Epidermal melanocyte (primary cell): ENCODE measurements around the gene TLK2.
"Not testable (repeated sequence)": the region's sequence is repeated elsewhere in the genome, so short reads cannot be mapped to it uniquely, and the experiment has no call there.

Experiments
- DNase-seq: peaks from one replicate; pipeline ENCODE4 v3.0.0; 2011; ENCODE audit warnings: low spot score; ENCODE audit not compliant: insufficient read length

The TLK2 gene

DNA sequence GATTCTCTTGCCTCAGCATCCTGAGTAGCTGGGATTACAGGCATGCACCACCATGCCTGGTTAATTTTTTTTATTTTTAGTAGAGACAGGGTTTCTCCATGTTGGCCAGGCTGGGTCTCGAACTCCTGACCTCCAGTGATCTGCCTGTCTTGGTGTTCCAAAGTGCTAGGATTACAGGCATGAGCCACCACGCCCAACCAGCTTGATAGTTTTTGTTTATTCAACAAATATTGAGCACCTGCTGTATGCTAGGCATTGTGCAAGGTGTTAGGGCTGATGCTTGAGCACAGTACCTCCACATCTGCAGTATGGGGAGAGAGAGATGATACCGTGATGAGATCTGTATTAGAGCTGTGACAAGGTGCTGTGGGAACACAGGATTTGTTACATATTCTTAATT lies 3.9 kb downstream of the TLK2 start:
- DNase-seq, result not testable (repeated sequence)

DNA sequence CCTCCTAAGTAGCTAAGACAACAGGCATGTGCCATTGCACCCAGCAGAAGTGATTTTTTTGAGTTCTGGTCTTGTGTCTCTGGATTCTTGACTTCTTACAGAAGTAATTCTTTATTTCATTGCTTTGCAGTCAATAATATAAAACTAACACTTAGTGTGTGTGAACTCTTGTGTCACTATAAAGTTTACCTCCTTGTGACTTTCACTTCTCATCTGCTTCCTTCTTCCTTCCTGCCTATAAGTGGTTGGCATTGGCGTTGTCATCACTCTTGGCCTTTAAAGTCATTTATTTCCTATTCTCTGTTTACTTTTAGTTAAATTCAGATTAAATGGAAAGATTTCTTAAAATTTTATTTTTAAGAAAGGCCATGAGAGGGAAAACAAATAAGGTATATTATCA lies 12.4 kb downstream of the TLK2 start:
- DNase-seq, result not testable (repeated sequence)

DNA sequence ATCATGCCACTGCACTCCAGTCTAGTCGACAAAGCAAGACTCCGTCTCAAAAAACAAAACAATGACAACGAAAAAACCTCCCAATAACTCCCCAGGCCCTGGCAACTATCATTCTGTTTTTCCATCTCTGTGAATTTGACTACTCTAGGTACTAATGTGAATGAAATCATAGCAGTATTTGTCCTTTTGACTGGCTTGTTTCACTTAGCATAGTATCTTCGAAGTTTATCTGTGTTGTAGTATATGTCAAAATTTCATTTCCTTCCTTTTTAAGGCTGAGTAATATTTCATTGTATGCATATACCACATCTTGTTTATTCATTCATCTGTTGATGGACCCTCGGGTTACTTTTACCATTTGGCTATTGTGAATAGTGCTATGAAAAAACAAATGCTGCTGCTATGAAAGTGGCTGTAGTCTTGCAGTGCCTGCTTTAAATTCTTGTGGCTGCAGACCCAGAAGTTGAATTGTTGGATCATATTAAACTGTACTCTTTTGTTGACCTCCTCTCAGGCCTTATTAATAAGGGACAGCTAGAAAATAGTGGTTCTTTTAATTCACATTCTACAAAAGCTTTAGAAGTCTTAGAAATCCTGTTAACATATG lies 14.5 kb downstream of the TLK2 start:
- DNase-seq, result not testable (repeated sequence)

DNA sequence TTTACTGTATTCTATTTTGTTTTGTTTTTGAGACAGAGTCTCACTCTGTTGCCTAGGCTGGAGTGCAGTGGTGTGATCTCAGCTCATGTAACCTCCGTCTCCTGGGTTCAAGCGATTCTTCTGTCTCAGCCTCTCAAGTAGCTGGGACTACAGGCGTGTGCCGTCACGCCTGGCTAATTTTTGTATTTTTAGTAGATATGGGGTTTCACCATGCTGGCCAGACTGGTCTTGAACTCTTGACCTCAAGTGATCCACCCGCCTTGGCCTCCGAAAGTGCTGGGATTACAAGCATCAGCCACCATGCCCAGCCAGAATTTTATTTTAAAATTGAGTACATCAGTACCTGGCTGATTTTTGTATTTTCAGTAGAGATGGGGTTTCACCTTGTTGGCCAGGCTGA lies 15.4 kb downstream of the TLK2 start:
- DNase-seq, result not testable (repeated sequence)

DNA sequence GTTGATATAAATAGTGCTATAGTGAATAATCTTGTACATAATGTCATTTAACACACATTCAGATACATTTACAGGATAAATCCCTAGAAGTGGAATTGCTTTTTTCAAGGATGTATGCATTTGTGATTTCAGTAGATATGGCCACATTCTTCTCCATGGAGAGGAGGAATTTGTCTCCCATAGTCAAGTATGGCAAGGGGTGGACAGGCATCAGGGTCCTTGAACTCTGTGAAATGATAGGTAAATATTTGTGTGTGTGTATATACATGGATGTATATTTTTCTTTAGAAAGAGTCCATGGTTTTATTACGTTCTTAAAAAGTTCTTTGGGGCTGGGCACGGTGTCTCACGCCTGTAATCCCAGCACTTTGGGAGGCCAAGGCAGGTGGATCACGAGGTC lies 17.7 kb downstream of the TLK2 start:
- not testable (repeated sequence) for DNase-seq

DNA sequence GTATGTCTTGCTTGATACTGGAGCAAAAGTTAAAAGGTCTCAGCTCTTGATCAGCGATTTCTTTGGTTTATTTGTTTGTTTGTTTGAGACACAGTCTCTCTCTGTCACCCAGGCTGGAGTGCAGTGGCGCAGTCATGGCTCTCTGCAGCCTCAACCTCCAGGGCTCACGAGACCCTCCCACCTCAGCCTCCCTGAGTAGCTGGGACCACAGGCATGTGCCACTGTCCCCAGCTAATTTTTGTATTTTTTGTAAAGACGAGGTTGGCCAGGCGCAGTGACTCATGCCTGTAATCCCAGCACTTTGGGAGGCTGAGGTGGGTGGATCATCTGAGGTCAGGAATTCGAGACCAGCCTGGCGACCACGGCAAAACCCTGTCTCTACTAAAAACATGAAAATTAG lies 20.2 kb downstream of the TLK2 start:
- not testable (repeated sequence) for DNase-seq

DNA sequence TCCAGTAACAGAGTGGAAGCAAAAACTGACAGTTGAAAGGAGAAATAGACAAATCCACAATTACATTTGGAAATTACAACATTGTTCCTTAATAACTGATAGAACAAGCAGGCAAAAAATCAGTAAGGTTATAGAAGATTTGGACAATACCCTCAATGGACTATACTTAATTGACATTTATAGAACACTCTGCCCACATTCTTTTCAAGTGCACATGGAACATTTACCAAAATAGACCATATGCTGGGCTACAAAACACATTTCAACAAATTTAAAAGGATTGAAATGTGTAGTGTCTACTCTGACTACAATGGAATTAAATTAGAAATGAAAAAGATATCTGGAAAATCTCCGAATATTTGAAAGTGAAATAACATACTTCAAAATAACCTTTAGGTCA lies 21.8 kb downstream of the TLK2 start:
- not testable (repeated sequence) for DNase-seq

DNA sequence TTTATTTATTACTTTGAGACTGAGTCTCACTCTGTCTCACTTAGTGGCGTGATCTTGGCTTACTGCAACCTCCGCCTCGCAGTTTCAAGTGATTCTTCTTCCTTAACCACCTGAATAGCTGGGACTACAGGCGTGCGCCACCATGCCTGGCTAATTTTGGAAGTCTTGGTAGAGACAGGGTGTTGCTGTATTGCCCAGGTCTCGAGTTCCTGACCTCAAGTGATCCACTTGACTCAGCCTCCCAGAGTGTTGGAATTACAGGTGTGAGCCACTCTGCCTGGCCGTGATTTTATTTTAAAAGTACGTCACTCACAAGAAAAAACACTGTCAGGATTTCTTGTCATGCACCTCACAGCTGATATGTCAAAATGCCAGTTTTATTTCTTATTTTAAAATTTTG lies 26.2 kb downstream of the TLK2 start:
- not testable (repeated sequence) for DNase-seq

DNA sequence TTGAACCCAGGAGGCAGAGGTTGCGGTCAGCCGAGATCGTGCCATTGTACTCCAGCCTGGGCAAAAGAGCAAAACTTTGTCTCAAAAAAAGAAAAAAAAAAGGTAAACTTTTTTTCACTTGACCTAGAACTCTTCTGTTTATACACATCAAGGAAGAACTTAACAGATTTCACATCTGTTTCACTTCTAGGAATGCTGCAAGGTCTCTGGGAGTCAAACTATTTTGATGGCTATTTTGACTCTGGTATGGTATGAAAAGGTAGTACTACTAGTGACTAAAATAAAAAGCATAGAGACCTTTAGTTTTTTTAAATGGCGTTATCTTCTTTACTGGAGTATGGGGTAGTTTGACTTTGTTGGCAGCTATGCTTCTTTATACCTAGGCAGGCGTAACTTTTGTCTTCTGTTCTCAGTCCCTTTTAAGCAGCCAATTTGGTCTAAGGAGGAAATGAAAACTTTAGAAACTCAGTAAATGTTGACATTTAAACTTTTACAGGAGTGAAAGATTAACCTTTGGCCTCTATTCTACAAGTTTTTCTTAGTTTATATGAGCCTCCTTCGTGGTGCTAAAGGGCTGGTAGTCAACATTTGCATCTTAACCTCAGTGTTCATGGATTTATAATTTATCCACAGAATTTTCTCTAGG lies 28.7 kb downstream of the TLK2 start:
- not testable (repeated sequence) for DNase-seq

DNA sequence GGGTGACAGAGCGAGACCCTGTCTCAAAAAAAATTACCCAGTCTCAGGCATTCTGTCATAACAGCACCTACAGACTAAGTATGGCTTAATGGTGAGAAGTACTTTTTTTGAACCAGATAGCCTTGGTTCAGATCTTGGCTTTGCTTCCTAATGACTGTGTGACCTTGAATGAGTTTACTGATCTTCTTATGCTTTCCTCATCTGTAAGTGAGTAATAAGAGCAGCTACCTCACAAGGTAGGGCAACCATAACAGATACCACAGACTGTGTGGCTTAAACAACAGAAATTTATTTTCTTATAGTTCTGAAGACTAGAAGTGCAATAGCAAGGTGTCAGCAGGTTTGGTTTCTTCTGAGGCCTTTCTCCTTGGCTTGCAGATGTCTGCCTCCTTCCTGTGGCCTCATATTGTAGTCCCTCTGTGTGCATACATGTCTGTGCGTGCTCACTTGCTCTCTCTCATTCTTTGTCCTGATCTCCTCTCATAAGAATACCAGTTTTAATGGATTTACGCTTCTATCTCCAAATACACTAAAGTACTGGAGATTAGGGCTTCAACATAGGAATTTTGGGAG lies 31.7 kb downstream of the TLK2 start:
- DNase-seq, result not testable (repeated sequence)

DNA sequence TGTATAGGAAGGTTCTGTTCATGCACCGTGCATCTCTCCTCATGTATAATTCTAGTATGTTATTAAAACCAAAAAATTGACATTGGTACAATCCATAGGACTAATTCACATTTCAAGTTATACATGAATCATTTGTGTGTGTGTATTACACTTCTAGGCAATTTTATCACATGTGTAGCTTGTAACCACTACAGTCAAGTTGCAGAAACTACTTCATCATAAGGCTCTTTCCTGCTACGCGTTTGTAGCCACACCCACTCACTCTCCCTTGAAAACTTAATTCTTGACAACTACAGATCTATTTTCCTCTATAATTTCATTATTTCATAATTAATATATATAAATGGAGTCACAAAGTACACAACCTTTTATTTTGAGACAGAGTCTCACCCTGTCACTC lies 32.4 kb downstream of the TLK2 start:
- DNase-seq, result not testable (repeated sequence)

DNA sequence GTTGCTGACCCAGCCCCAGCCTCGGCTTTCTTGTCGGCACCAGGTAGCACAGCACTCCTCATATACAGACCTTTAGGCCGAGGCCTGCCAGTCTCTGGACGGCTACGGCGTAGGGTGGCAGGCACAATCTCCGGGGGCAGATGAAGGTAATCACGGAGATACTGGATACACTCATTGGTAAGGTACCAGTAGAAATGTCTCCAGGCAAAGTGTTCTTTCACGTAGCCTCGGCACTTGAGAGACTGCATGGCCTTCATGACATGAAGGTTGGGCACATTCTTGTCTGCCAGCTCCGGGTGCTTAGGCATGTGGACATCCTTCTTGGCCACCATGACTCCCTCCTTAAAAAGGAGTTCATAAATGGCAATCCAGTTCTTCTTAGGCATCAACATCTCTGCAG lies 37.8 kb downstream of the TLK2 start:
- not testable (repeated sequence) for DNase-seq

DNA sequence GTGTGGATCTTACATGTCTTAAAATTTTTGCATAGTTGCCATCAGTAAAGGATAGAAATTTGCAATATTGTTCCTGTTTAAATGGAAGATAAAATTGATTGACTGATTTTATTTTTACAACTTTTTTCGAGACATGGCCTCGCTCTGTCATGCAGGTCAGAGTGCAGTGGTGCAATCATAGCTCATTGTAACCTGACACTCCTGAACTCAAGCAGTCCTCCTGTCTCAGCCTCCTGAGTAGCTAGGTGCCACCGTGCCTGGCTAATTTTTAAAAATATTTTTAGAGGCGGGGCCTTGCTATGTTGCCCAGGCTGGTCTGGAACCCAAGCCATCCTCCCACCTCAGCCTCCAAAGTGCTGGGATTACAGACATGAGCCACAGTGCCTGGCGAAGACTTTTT lies 42.7 kb downstream of the TLK2 start:
- DNase-seq, result not testable (repeated sequence)

DNA sequence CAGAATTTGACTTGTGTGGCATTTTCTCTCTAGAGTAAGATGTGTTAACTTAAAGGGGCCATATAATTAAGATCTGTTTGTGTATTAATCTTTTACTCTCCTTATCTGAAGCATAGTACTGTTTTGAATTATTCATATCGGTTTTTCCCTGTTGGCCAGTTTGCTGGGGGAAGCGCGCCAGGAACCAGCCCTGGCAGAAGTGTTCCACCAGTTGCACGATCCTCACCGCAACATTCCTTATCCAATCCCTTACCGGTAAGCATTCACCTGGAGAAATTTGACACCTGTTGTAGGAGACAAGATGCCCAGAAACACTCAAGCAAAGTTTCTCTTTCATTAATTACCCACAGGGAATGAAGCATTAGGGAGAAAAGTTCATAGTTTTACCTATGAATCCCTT lies 45.5 kb downstream of the TLK2 start:
- not testable (repeated sequence) for DNase-seq

DNA sequence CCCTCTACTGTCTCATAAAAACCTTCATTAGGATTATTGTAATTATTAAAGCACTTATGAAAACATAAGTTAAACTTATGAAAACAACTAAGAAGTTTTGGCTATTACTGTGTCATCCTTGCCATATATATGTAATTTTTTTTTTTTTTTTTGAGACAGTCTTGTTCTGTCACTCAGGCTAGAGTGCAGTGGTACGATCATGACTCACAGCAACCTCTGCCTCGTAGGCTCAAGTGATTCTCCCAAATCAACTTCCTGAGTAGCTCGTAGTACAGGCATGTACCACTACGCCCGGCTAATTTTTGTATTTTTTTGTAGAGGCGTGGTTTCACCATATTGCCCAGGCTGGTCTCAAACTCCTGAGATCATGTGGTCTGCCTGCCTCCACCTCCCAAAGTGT lies 46.7 kb downstream of the TLK2 start:
- DNase-seq, result not testable (repeated sequence)

DNA sequence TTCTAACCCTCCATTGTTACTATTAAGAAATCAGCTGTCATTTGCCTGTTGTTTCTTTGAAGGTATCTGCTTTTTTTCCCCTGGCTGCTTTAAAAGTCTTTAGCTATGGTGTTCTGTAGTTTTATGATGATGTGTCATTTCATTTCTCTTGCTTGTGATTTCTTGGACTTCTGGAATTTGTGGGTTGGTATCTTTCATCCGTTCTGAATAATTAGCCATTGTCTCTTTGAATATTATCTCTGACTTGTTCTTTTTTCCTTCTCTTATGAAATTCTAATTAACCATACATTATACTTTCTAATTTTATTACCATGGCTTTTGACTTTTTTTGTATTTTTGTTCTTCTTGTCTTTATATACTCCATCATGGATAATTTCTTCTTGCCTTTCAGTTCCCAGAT lies 52.3 kb downstream of the TLK2 start:
- DNase-seq, result not testable (repeated sequence)

DNA sequence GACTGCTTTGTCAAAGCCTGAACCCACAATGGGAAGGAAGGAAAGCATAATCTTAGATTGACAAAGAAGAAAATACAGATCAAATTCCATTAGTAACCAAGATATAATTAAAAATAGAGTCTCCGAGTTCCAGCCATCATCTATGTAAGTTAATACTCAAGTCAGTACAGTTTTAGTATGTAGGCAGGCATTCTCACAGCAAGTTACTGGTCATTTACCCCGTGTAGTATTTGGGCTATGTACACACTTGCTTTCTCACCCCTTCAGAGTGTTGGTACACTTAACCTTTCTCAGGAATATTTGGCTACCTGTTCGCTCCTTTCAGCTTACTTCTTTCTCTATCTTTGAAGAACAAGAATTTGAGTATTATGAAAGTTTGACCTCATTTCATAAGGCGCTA lies 57.9 kb downstream of the TLK2 start:
- not testable (repeated sequence) for DNase-seq

DNA sequence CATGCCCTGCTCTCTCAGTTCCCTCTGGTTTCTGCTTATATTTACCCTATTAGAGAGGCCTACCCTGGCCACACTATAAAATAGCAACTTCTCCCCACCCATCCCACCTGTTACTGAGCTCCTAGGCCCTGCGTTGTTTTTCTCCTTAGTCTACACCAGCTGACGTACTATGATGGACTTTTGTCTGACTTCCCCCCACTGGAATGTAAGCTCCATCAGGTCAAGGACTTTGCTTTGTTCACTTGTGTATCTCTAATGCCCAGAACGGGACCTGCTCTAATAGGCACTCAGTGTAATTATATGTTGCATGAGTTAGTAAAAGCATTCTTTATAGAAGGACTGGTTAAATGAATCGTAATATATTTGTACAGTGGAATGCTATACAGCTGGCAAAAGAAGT lies 62.4 kb downstream of the TLK2 start:
- not testable (repeated sequence) for DNase-seq

DNA sequence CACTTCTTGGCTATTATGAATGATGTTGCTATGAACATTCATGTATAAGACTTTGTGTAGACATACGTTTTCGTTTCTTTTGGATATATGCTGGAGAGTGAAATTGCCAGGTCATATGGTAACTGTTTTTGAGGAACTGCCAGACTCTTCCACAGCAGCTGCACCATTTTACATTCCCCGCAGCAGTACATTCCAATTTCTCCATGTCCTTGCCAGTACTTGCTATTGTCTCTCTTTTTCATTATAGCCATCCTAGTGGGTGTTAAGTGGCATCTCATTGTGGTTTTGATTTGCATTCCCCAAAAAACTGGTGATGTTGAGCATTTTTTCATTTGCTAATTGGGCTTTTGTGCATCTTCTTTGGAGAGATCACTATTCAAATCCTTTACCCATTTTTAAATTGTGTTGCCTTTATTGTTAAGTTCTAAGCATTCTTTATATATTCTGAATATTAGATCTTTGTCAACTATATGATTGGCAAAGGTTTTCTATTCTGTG lies 64.7 kb downstream of the TLK2 start:
- not testable (repeated sequence) for DNase-seq

DNA sequence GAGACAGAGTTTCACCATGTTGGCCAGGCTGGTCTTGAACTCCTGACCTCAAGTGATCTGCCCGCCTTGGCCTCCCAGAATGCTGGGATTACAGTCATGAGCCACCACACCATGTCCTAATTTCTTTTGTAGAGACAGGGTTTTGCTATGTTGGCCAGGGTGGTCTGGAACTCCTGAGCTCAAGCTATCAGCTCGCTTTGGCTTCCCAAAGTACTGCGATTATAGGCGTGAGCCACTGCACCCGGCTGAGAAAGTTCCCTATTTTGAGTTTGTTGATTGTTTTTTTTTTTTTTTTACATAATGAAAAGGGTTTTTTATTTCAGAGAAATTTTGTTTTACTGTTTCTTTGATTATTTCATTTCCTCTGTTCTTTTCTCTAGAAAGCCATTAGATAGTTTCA lies 67.4 kb downstream of the TLK2 start:
- not testable (repeated sequence) for DNase-seq

DNA sequence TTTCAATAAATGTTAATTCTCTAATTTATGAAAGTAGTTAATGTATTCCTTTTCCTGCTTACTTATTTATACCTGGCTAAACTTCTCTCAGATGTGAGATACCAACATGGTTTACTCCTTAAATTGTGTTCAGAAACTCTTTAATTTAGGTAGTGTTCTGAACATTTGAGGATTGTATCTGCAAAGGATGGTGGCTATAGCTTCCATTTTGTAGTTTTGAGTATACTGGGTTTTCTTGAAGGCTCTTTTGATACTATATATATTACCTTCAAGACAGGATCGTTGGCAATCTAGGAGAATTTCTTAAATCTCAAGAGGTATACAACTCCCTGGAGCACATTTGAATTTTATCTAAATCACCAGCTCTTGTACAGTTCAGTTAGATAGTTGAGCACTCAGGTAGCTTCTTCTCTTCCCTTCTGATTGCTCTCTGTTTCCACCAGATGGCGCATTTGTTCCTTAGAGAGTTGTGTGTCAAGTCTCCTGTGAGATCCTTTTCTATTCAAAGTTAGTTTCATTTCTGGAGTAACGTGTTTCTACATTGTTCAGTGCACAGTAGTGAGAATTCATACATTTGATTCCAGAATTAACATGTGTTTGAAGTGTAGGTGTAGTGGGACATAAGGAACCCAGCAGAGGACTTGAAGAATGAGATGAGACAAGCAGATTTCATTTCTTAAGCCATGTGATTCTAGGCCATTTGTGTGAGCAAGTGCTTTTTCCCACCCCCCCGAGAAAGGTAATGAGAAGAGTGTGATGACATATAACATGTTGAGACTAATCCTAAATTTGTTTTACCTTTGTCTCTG lies 74.4 kb downstream of the TLK2 start:
- DNase-seq, result not testable (repeated sequence)

DNA sequence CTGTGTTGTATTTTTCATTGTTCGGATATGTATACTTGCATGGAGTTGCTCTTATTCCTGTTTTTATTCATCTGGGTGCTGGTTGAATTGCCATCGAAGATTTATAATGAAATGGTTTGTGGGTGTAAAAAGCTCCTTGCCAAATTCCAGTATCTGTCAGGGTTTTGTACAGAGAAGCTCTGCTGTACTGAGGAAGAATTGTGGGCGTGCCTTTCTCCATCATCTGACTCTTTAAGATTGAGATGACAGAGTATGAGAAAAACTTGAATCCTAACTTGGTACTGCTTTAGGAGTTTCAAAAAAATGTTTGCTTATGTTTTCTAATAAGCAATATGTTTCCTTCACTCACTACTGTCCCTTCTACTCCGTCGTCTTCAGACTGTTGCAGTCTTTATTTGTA lies 78.9 kb downstream of the TLK2 start:
- DNase-seq, result not testable (repeated sequence)
